Skeletal muscle satellite cell (primary cell): ENCODE data around the gene CADPS2. TPM values are rescaled to one million over a fixed set of nuclear protein-coding genes. Genes with fewer than 3 reads are reported as not detected.
"Not testable (repeated sequence)": the region's sequence is repeated elsewhere in the genome, so short reads cannot be mapped to it uniquely, and the experiment has no call there.

Source experiments
- H3K27me3 ChIP-seq: 2 replicates; pipeline ENCODE4 v1.7.0; 2013; ENCODE audit warnings: low read length; ENCODE audit not compliant: control insufficient read depth, insufficient read depth
- H3K36me3 ChIP-seq: 2 replicates; pipeline ENCODE4 v1.7.0; 2013; ENCODE audit warnings: mild to moderate bottlenecking, control low read depth, low read length; ENCODE audit not compliant: insufficient read depth
- H3K4me1 ChIP-seq: 2 replicates; pipeline ENCODE4 v1.7.0; 2013; ENCODE audit warnings: low read length; ENCODE audit not compliant: control insufficient read depth, insufficient read depth
- H3K4me2 ChIP-seq: 2 replicates; pipeline ENCODE4 v1.7.0; 2013; ENCODE audit warnings: mild to moderate bottlenecking, low read length
- H3K4me3 ChIP-seq: 2 replicates; pipeline ENCODE4 v1.7.0; 2013; ENCODE audit warnings: low read length
- H3K9ac ChIP-seq: 2 replicates; pipeline ENCODE4 v1.7.0; 2013; ENCODE audit warnings: mild to moderate bottlenecking, low read depth, low read length, moderate library complexity
- H3K9me3 ChIP-seq: replicated peaks from 2 replicates; pipeline ENCODE4 v1.7.0; 2013; ENCODE audit warnings: mild to moderate bottlenecking, control low read depth, low read length
- small RNA-seq: library from RNA; depleted of rRNA; stranded (forward); fragments of <200 nt; gene quantifications from one replicate; pipeline ENCODE3, GENCODE V24; 2012

Gene CADPS2

DNA sequence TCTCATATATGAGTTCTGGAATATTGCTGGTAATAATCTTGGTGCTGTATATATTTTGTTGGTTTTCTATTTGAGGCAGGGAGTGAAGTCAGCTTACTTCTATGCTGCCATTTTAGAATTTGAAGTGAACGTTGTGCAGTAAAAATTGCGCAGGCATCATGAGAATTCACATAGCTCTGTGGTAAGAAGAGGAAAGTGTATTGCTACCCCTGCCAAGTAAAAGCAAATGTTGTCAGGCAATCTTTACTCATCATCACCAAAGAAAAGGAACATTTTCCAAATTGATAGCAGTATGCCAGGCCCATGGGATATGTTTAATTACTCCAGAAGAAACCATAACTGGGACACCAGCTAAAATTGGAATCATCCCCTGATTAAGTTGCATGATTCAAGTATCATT lies 595.1 kb downstream of the CADPS2 start:
- Histone ChIP-seq H3K4me1 (no peaks in the 10 kb centered on the region), H3K9ac (no peak overlapping the region), H3K4me2 (no peak overlapping the region), H3K36me3 (no peaks in the 10 kb centered on the region), H3K27me3 (peaks cover 49% of the 10 kb centered on the region), H3K4me3 (no peak overlapping the region), H3K9me3 (no peaks in the 10 kb centered on the region)

DNA sequence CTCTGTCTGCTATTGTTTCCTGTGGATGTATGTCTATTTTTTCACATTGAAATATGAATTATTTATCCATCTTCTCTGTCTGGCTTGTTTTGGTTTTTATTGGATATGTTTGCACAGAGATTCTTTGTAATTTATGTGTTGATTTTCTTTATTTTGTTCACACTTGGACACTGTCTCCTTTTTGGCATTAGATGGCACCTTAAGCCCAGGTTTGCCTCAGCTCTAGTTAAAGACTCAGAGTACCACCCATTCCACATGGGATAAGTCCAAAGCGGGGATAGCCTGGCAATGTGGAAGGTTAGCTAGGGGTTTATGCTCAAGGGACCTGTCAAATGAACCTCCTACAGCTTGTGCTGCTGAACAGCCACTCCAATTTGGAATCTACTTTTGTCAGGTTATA lies 595.8 kb downstream of the CADPS2 start:
- Histone ChIP-seq H3K4me2 (no peak overlapping the region), H3K9ac (no peak overlapping the region), H3K4me1 (no peaks in the 10 kb centered on the region), H3K9me3 (no peaks in the 10 kb centered on the region), H3K27me3 (peaks cover 41% of the 10 kb centered on the region), H3K36me3 (no peaks in the 10 kb centered on the region), H3K4me3 (no peak overlapping the region)

DNA sequence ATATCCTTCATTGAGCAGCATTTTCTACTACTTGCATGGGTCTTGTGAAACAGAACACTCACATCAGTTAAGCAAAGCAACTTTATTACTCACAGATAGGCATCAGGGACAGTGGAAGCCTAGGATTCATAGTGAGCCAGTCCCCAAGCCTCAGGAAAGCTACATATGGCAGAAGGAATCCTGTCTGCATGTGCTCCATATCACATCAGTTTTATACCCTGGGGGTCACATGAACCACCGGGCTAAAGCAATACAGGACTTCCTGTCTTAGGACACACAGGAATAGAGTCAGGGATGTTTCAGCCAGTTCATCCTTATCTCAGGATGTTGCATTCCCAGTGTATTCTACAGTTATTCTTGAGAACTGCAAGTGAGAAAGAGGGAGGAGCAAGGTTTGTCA lies 596.8 kb downstream of the CADPS2 start:
- H3K4me3 ChIP-seq, result no peak overlapping the region
- peaks cover 32% of the 10 kb centered on the region for H3K27me3 ChIP-seq
- no peaks in the 10 kb centered on the region for H3K4me1 ChIP-seq
- H3K9me3 ChIP-seq, result no peaks in the 10 kb centered on the region
- H3K9ac ChIP-seq, result no peak overlapping the region
- H3K4me2 ChIP-seq, result no peak overlapping the region
- H3K36me3 ChIP-seq, result no peaks in the 10 kb centered on the region

DNA sequence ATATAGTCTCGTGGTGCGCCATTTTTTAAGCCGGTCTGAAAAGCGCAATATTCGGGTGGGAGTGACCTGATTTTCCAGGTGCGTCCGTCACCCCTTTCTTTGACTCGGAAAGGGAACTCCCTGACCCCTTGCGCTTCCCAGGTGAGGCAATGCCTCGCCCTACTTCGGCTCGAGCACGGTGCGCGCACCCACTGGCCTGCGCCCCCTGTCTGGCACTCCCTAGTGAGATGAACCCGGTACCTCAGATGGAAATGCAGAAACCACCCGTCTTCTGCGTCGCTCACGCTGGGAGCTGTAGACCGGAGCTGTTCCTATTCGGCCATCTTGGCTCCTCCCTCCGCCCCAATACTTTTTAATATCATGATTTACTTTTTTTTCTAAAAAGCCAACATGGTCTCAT lies 601.7 kb downstream of the CADPS2 start:
- not testable (repeated sequence) for H3K4me2 ChIP-seq, H3K4me1 ChIP-seq, H3K9me3 ChIP-seq, H3K9ac ChIP-seq, H3K36me3 ChIP-seq, H3K4me3 ChIP-seq, H3K27me3 ChIP-seq

DNA sequence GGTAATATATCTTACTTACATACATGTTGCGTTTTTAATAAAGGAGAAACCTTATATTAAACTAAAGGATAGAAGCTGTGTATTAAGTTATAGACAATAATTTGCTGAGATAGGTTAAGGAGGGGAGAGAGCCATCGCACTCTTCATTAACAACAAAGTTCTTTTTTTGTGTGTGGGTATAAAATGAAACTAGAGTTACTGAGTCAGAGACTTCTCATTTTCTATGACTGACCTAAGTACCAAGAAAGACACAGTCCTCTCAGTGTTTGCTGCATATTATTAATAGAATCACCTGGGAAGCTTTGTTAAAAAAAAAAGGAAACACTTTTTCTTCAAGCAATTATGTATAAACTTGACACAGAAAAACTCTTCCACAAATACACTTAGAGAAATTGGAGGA lies 613.1 kb downstream of the CADPS2 start:
- Histone ChIP-seq H3K9me3 (no peaks in the 10 kb centered on the region), H3K4me2 (no peak overlapping the region), H3K4me3 (no peak overlapping the region), H3K27me3 (no peaks in the 10 kb centered on the region), H3K4me1 (no peaks in the 10 kb centered on the region), H3K36me3 (no peaks in the 10 kb centered on the region), H3K9ac (no peak overlapping the region)

DNA sequence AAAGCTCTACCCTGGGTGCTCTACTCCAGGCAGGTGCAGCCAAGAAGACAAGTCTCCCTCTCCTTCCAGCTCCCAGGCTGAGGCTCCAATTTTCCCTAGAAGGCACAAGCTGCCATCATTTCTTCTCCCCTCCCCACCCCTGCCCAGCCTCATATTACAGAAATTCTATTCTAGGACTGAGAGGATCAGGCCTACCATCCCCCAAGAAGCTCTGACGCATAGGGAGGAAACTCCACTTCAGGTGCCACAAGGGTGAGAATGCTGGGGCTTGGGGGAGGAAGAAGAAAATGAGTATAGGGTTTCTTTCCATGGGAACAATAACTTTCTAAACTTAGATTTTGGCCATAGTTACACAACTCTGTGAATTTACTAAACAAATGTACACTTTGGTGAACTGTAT lies 617.0 kb downstream of the CADPS2 start:
- H3K27me3 ChIP-seq, result no peaks in the 10 kb centered on the region
- H3K4me2 ChIP-seq, result no peak overlapping the region
- no peaks in the 10 kb centered on the region for H3K36me3 ChIP-seq
- no peaks in the 10 kb centered on the region for H3K4me1 ChIP-seq
- H3K9ac ChIP-seq, result no peak overlapping the region
- H3K4me3 ChIP-seq, result no peak overlapping the region
- no peaks in the 10 kb centered on the region for H3K9me3 ChIP-seq

Small RNAs within 50 kb of the gene (small RNA-seq; reads per million reads assigned to genes)
- gene AC006463.1, result not detected
